ENCODE results near the gene EML2. TPM values are rescaled to one million over a fixed set of nuclear protein-coding genes. Genes with fewer than 3 reads are reported as not detected.

Gene EML2
- total and polyA plus RNA-seq, 2 of the 4 experiments (the other 2 are of a cell fraction), result 11.8 to 25.3 TPM

DNA sequence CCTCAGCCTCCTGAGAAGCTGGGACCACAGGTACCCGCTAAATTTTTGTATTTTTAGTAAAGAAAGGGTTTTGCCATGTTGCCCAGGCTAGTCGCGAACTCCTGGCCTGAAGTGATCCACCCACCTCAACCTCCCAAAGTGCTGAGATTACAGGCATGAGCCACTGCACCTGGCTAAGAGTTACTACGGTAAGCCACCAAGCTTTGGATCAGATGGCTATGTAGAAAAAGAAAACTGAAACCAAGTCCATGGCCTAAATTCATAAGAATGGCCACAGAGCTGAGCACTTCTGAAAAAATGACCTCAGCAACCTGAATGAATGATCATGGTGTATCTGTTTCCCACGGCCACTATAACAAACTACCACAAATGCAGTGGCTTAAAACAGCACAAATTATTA lies 64.0 kb downstream of the EML2 start:
- dilution Hi-C loops (cut with HindIII; ENCODE audit: low sequenced_read_pairs, unreplicated experiment) (no loop called here), intact Hi-C loops (cut with micrococcal nuclease) (no loop called here), in situ Hi-C loops (cut with MboI; ENCODE audit: low sequenced_read_pairs) (no loop called here)
- H3K14ac ChIP-seq (replicated peaks; ENCODE audit: low read depth, low read length), result peak overlapping the region; percentile 56
- no CpG with 5 or more reads among the region's 5 CpGs for WGBS, 2 experiments (ENCODE audit: extremely low coverage in 2 of 2, insufficient read length in 1 of 2)
- H3K4me1 ChIP-seq (ENCODE audit: control insufficient read depth, insufficient read depth, low read length), result peaks cover 17% of the 10 kb centered on the region
- H3K79me1 ChIP-seq (ENCODE audit: low read depth in 1 of 2, low read length in 2 of 2), result peaks cover 33 to 66% of the 10 kb centered on the region in 2 experiments
- H3K18ac ChIP-seq (ENCODE audit: low read depth, low read length), result no peak overlapping the region
- no peak overlapping the region for H3K4me3 ChIP-seq (ENCODE audit: insufficient read depth, low read depth, low read length)
- H3K9me1 ChIP-seq (ENCODE audit: insufficient read depth, low read length), result peaks cover 11% of the 10 kb centered on the region
- H2AK5ac ChIP-seq (ENCODE audit: low read depth, low read length), result peak overlapping the region; percentile 70; the same call in 1 of the 2 replicates
- no peak overlapping the region for H2BK20ac ChIP-seq (ENCODE audit: low read depth, low read length)
- no peak overlapping the region for H3K56ac ChIP-seq (ENCODE audit: extremely low read depth, insufficient read depth, low read length)
- POLR2A ChIA-PET (ENCODE audit: unreplicated experiment), result no interaction called here
- ATAC-seq (ENCODE audit: low read depth) (no peak), DNase-seq (no peak)
- H2BK120ac ChIP-seq (ENCODE audit: low read depth, low read length), result no peak overlapping the region; the same call in 1 of the 2 replicates
- no TSS peak for BruUV-seq (replicated peaks)
- no peak overlapping the region for H2AK9ac ChIP-seq (replicated peaks; ENCODE audit: low read depth, low read length, poor library complexity)
- peak overlapping the region; percentile 42; the same call in 1 of the 2 replicates for H3K4ac ChIP-seq (ENCODE audit: low read depth, low read length)
- H4K91ac ChIP-seq (ENCODE audit: insufficient read depth, low read depth, low read length), result no peak overlapping the region
- H4K8ac ChIP-seq (ENCODE audit: low read depth in 2 of 2, low read length in 2 of 2), result no peak overlapping the region
- no peaks in the 10 kb centered on the region for H3K36me3 ChIP-seq (ENCODE audit: control insufficient read depth, insufficient read depth, low read length)
- H3K27ac ChIP-seq (ENCODE audit: insufficient read depth, low read length), result no peak overlapping the region
- TF ChIP-seq CEBPB (IDR thresholded peaks at IDR 0.05; ENCODE audit: low read depth, low read length) (no peak), ELK1 (IDR thresholded peaks at IDR 0.05; ENCODE audit: borderline replicate concordance, low read depth, low read length) (no peak), CTCF (conservative IDR thresholded peaks at IDR 0.05; ENCODE audit: low read depth, low read length) (no peak), MAZ (IDR thresholded peaks at IDR 0.05; ENCODE audit: borderline replicate concordance, low read depth, low read length) (no peak), POLR2A (IDR thresholded peaks at IDR 0.05; ENCODE audit: low read depth, low read length) (no peak), MAFK (IDR thresholded peaks at IDR 0.05; ENCODE audit: low read depth, low read length) (no peak), BHLHE40 (IDR thresholded peaks at IDR 0.05; ENCODE audit: low read depth, low read length) (no peak), MXI1 (IDR thresholded peaks at IDR 0.05; ENCODE audit: borderline replicate concordance, low read depth, low read length) (no peak), RCOR1 (IDR thresholded peaks at IDR 0.05; ENCODE audit: insufficient replicate concordance, low read length) (no peak), RFX5 (IDR thresholded peaks at IDR 0.05; ENCODE audit: low read depth, low read length) (no peak), USF2 (IDR thresholded peaks at IDR 0.05; ENCODE audit: low read depth, low read length) (no peak), CHD1 (IDR thresholded peaks at IDR 0.05; ENCODE audit: low read depth, low read length) (no peak), NFE2L2 (IDR thresholded peaks at IDR 0.05; ENCODE audit: low read depth, low read length) (no peak), RAD21 (IDR thresholded peaks at IDR 0.05; ENCODE audit: low read length) (no peak), SMC3 (IDR thresholded peaks at IDR 0.05; ENCODE audit: low read depth, low read length) (no peak), FOS (IDR thresholded peaks at IDR 0.05; ENCODE audit: low read depth, low read length) (no peak)
- H3K4me2 ChIP-seq (ENCODE audit: low read depth, low read length), result no peak overlapping the region
- H3K9me3 ChIP-seq (ENCODE audit: control insufficient read depth, insufficient read depth, low read length), result no peaks in the 10 kb centered on the region
- CTCF ChIA-PET, result no interaction called here
- H4K5ac ChIP-seq (ENCODE audit: low read depth, low read length), result peak overlapping the region; percentile 41; the same call in 1 of the 2 replicates
- H3K9ac ChIP-seq (ENCODE audit: low read depth, low read length), result no peak overlapping the region
- H3K23ac ChIP-seq (ENCODE audit: low read depth, low read length), result no peak overlapping the region
- H4K20me1 ChIP-seq (ENCODE audit: insufficient read depth, low read length), result peaks cover 11% of the 10 kb centered on the region
- no peak overlapping the region for H2BK5ac ChIP-seq (ENCODE audit: low read depth, low read length, poor library complexity, severe bottlenecking)
- H2BK15ac ChIP-seq (ENCODE audit: low read depth, low read length), result 0 out of 3 replicates have a peak overlapping the region, but pooled peaks have one; percentile 69
- H2AFZ ChIP-seq (replicated peaks; ENCODE audit: low read length, poor library complexity), result no peak overlapping the region
- no peaks in the 10 kb centered on the region for H3K27me3 ChIP-seq (ENCODE audit: control insufficient read depth, insufficient read depth, low read length)
